Kidney (tissue), 14 donors: ENCODE measurements around the gene TINAG. TPM values are rescaled to one million over a fixed set of nuclear protein-coding genes. Genes with fewer than 3 reads are reported as not detected.

Experiments
- DNase-seq, 5 donors: peaks; one replicate each; pipeline ENCODE4 v3.0.0-alpha.2; 2013 to 2020
- FAIRE-seq: peaks from 2 replicates; lab custom pipeline; 2012; peaks lifted over from hg19 to GRCh38; lab: Jason Lieb, UNC
- H3K27ac ChIP-seq, 2 donors: one replicate each; pipeline ENCODE4 v1.7.0; 2013; ENCODE audit warnings: low read depth in 2 of 2, low read length in 2 of 2, inconsistent platforms in 1 of 2
- H3K27me3 ChIP-seq: one replicate; pipeline ENCODE4 v1.7.1; 2013; ENCODE audit warnings: low read length, inconsistent platforms; ENCODE audit not compliant: control insufficient read depth, insufficient read depth
- H3K36me3 ChIP-seq, 3 donors: one replicate each; pipeline versions ENCODE4 v1.7.0 to v1.7.1; 2013; ENCODE audit warnings: low read length in 3 of 3, control low read depth in 1 of 3, inconsistent platforms in 1 of 3; ENCODE audit not compliant: insufficient read depth in 3 of 3, control insufficient read depth in 2 of 3
- H3K4me1 ChIP-seq, 3 donors: one replicate each; pipeline versions ENCODE4 v1.7.0 to v1.7.1; 2013; ENCODE audit warnings: low read length in 3 of 3, inconsistent platforms in 1 of 3, low read depth in 1 of 3; ENCODE audit not compliant: control insufficient read depth in 2 of 3, insufficient read depth in 2 of 3
- H3K4me3 ChIP-seq, 3 donors: one replicate each; pipeline versions ENCODE4 v1.7.0 to v1.8.1; 2013; ENCODE audit warnings: low read length in 3 of 3, control low read depth in 1 of 3, inconsistent platforms in 1 of 3
- H3K9ac ChIP-seq, 3 donors: one replicate each; pipeline versions ENCODE4 v1.7.0 to v1.7.1; 2013; ENCODE audit warnings: low read length in 3 of 3, control low read depth in 1 of 3, inconsistent platforms in 1 of 3
- H3K9me3 ChIP-seq, 3 donors: one replicate each; pipeline versions ENCODE4 v1.7.0 to v1.7.1; 2013; ENCODE audit warnings: low read length in 3 of 3, control low read depth in 1 of 3, inconsistent platforms in 1 of 3; ENCODE audit not compliant: control insufficient read depth in 2 of 3, insufficient read depth in 1 of 3
- CTCF ChIP-seq: IDR thresholded peaks from 3 replicates; pipeline ENCODE4 v1.5.1; 2012; ENCODE audit warnings: mild to moderate bottlenecking, moderate library complexity, borderline replicate concordance; ENCODE audit not compliant: insufficient read depth; ENCODE audit errors: extremely low read depth
- intact Hi-C: fragments of 100-400 bp; cut with DNase I; formaldehyde crosslinking; loops from one replicate; pipeline ENCODE4 v1.11.1; 2022
- polyA plus RNA-seq: library from polyadenylated mRNA; stranded (reverse); fragments of 350-450 nt; fragmentation: Illumina TruSeq; extraction: RNeasy Lipid Tissue Mini Kit (QIAGEN cat#74804); gene quantifications from one replicate; pipeline ENCODE4 v1.2.3, GENCODE V29; 2014; ENCODE audit warnings: low read depth, low replicate concordance; ENCODE audit not compliant: insufficient read depth
- total RNA-seq: library from RNA; stranded (reverse); fragmentation: NEBNext Ultra II Directional; extraction: Animal tissue kit (Norgen Biotek cat#: 25700); gene quantifications from one replicate; pipeline ENCODE4 v1.2.1, GENCODE V29; 2021
- donor health status: control.
- donor health status: control.
- donor health status: control.
- donor health status: control.
- donor health status: control.
- donor health status: DM: yes; HTN: yes; CAD: no.
- donor health status: Normal renal cell carcinoma (clear cell type).

Gene TINAG
- total and polyA plus RNA-seq, 2 donors from 2014 or later: 22.1 to 73.0 TPM

- FAIRE-seq (no peak), DNase-seq (peak in 1 of 5 donors; percentile 15)
- no peak overlapping the region for H3K27ac ChIP-seq
- intact Hi-C loops: no loop called here
- no peak for TF ChIP-seq CTCF
- H3K9me3 ChIP-seq: no peaks in the 10 kb centered on the region
- peaks cover 0 to 4% (median 2%) of the 10 kb centered on the region in 3 donors for H3K4me1 ChIP-seq
- H3K9ac ChIP-seq: no peak overlapping the region
- no peaks in the 10 kb centered on the region for H3K36me3 ChIP-seq
- H3K27me3 ChIP-seq: no peaks in the 10 kb centered on the region
- no peak overlapping the region for H3K4me3 ChIP-seq
These were observed 19.8 kb upstream of the TINAG start for GRCh38 chr6:54288474-54288873.

DNA sequence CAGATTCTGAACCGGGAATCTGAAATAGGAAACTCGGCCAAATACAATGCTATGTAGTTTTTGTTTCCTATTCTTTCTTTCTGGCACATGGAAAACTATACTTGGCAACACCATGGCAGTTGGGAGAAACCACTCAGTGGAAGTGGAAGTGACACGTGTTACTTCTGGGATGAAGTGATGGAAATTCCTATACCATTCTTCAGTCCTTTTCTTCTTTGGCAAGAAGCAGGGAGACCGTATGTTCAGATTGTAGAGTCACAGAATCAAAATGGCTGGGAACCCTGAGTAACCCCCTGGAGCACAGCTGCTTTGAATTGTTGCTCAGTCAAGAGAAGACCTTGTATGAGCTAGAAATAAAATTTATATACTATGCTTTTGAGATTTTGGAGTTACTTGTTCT is 18.8 kb upstream of the TINAG start:
- no peak for TF ChIP-seq CTCF
- Histone ChIP-seq H3K9ac (no peak overlapping the region), H3K9me3 (no peaks in the 10 kb centered on the region), H3K4me3 (no peak overlapping the region), H3K36me3 (no peaks in the 10 kb centered on the region), H3K27ac (no peak overlapping the region), H3K27me3 (no peaks in the 10 kb centered on the region), H3K4me1 (no peaks in the 10 kb centered on the region)
- FAIRE-seq: no peak
- DNase-seq: no peak
- intact Hi-C loops: no loop called here

GRCh38 chr6:54291146-54291545 is 17.1 kb upstream of the TINAG start:
- FAIRE-seq: no peak
- intact Hi-C loops: no loop called here

More at GRCh38 chr6:54291146-54291545, 17.1 kb upstream of the TINAG start:
- H3K27me3 ChIP-seq: no peaks in the 10 kb centered on the region
- no peaks in the 10 kb centered on the region for H3K9me3 ChIP-seq
- no peak overlapping the region for H3K27ac ChIP-seq
- H3K4me1 ChIP-seq: no peaks in the 10 kb centered on the region
- no peak overlapping the region for H3K4me3 ChIP-seq
- H3K36me3 ChIP-seq: no peaks in the 10 kb centered on the region
- no peak for DNase-seq
- no peak overlapping the region for H3K9ac ChIP-seq
- TF ChIP-seq CTCF: no peak
